Parathyroid adenoma (tissue), 2 donors: ENCODE measurements around the gene URAD.

Source experiments
- H2AFZ ChIP-seq: fragments of 300-600 bp; sonication (generic); one replicate; pipeline ENCODE4 v1.7.0; 2017; ENCODE audit warnings: antibody characterized with exemption, mild to moderate bottlenecking
- H3K27ac ChIP-seq: fragments of 300-600 bp; sonication (generic); one replicate; pipeline ENCODE4 v1.7.0; 2017
- H3K27me3 ChIP-seq: fragments of 300-600 bp; sonication (generic); one replicate; pipeline ENCODE4 v1.7.0; 2017; ENCODE audit warnings: low read length; ENCODE audit not compliant: control insufficient read depth, insufficient read depth
- H3K36me3 ChIP-seq: fragments of 300-600 bp; sonication (generic); one replicate; pipeline ENCODE4 v1.7.0; 2017; ENCODE audit warnings: low read length; ENCODE audit not compliant: control insufficient read depth, insufficient read depth
- H3K4me1 ChIP-seq: fragments of 300-600 bp; sonication (generic); one replicate; pipeline ENCODE4 v1.7.0; 2017; ENCODE audit warnings: control low read depth
- H3K4me2 ChIP-seq: fragments of 300-600 bp; sonication (generic); one replicate; pipeline ENCODE4 v1.7.0; 2017; ENCODE audit warnings: low read length
- H3K4me3 ChIP-seq: fragments of 300-600 bp; sonication (generic); one replicate; pipeline ENCODE4 v1.7.0; 2017; ENCODE audit warnings: low read depth, low read length
- H3K79me2 ChIP-seq: fragments of 300-600 bp; sonication (generic); one replicate; pipeline ENCODE4 v1.7.0; 2017; ENCODE audit warnings: control low read depth
- H3K9ac ChIP-seq: fragments of 300-600 bp; sonication (generic); one replicate; pipeline ENCODE4 v1.7.0; 2017; ENCODE audit warnings: mild to moderate bottlenecking
- H3K9me3 ChIP-seq: fragments of 300-600 bp; sonication (generic); one replicate; pipeline ENCODE4 v1.7.0; 2017; ENCODE audit warnings: low read length; ENCODE audit not compliant: control insufficient read depth
- TF ChIP-seq, protein P1 (sequence below): fragments of 300-600 bp; sonication (generic); IDR thresholded peaks from one replicate; pipeline ENCODE4 v1.7.0; 2017; ENCODE audit warnings: antibody characterized with exemption, mild to moderate bottlenecking
- donor health status: primary hyperparathyroidism.

URAD gene

DNA sequence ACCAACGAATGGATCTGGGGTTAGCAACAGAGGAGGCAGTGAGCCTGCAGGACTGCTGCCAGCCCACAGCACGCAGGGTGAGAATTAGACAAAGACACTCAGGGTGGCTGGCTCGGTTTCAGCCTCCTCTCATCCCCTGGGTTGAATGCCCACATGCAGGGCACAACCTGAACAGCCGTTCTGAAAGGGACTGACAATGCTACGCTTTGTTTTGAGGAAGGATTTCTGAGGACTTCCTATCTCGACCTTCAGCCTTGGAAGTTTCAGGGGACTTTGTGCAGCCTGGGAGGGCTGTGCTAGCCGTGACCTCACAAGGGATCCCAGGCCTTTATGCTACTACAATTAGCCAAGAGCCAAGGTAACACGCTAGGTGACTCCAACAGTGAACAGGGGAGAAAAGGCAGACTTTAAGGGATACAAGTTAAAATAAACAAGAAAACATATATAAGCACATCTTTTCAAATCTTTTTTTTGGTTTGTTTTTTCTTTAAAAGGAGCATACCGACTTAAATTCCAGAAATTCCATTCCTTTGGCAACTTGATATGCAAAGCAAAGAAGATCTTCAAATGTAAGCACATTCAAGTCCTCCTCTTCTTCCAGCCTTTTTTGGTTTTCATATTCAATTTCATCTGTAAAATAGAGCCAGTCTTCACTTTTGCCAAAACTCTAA lies 34.5 kb upstream of the URAD start:
- Histone ChIP-seq H3K9me3 (no peaks in the 10 kb centered on the region), H2AFZ (peak overlapping the region; percentile 46), H3K4me2 (no peak overlapping the region), H3K9ac (no peak overlapping the region), H3K27me3 (no peaks in the 10 kb centered on the region), H3K79me2 (no peaks in the 10 kb centered on the region), H3K36me3 (no peaks in the 10 kb centered on the region), H3K4me3 (no peak overlapping the region), H3K4me1 (no peaks in the 10 kb centered on the region), H3K27ac (no peak overlapping the region)
- TF ChIP-seq, protein P1, sequence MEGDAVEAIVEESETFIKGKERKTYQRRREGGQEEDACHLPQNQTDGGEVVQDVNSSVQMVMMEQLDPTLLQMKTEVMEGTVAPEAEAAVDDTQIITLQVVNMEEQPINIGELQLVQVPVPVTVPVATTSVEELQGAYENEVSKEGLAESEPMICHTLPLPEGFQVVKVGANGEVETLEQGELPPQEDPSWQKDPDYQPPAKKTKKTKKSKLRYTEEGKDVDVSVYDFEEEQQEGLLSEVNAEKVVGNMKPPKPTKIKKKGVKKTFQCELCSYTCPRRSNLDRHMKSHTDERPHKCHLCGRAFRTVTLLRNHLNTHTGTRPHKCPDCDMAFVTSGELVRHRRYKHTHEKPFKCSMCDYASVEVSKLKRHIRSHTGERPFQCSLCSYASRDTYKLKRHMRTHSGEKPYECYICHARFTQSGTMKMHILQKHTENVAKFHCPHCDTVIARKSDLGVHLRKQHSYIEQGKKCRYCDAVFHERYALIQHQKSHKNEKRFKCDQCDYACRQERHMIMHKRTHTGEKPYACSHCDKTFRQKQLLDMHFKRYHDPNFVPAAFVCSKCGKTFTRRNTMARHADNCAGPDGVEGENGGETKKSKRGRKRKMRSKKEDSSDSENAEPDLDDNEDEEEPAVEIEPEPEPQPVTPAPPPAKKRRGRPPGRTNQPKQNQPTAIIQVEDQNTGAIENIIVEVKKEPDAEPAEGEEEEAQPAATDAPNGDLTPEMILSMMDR: no peak

DNA sequence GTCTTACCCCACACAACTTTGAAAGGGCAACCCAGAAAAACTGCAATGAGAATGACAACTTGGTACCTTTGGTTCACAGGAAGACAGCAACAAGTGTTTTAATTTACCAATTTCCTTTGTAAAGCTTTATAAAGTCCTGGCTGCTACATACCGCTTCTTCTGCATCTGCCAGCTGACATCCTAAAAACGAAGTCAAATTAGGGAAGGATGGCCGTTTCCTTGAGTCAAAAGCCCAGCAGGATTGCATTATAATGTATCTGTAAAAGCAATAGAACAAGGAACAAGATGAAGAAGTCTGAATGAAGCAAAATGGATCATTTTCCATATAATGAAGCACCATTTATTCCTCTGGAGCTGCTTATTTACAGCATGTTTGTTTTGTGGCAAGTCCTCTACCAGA lies 25.8 kb upstream of the URAD start:
- Histone ChIP-seq H3K9ac (no peak overlapping the region), H3K27ac (no peak overlapping the region), H3K4me1 (no peaks in the 10 kb centered on the region), H2AFZ (no peak overlapping the region), H3K4me2 (no peak overlapping the region), H3K36me3 (no peaks in the 10 kb centered on the region), H3K9me3 (no peaks in the 10 kb centered on the region), H3K27me3 (no peaks in the 10 kb centered on the region), H3K4me3 (no peak overlapping the region), H3K79me2 (no peaks in the 10 kb centered on the region)
- TF ChIP-seq, protein P1: no peak

DNA sequence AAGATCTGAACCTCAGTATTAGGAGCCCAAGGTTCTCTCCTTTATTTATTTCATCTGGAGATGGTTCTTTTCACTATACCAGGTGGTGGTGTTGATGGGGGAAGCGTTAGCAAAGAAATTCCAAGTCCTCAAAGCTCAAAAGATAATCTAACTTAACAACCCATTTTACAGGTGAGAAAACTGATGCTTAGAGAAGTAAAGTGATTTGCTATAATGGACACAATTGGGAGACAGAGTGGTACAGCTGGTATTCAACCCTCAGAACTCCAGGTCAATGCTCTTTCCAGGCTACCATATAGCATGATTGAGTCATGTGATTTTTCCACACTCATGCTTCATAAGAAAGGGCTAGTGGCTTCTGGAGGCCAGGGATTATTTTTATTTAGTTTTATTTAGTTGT lies 25.0 kb upstream of the URAD start:
- Histone ChIP-seq H3K36me3 (no peaks in the 10 kb centered on the region), H3K4me2 (no peak overlapping the region), H3K4me3 (no peak overlapping the region), H3K79me2 (no peaks in the 10 kb centered on the region), H3K4me1 (no peaks in the 10 kb centered on the region), H3K27me3 (no peaks in the 10 kb centered on the region), H3K9me3 (no peaks in the 10 kb centered on the region), H2AFZ (no peak overlapping the region), H3K27ac (no peak overlapping the region), H3K9ac (no peak overlapping the region)
- TF ChIP-seq, protein P1: no peak

DNA sequence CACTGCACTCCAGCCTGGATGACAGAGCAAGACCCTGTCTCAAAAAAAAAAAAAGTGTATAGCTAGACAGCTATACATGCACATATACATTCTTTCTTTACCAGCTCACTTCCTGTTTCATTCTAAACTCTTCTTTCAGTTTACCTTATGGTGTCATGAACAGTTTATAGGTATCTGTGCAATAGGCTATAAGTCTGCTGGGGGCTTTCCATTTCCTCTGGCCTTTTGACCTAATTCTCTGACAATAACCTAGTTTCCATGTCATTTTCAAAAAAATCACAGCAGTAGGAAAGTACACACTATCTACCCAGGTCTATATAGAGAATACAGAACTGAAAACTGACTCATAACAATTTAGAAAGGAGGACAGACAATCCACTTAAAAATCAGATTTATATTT lies 24.4 kb upstream of the URAD start:
- no peaks in the 10 kb centered on the region for H3K4me1 ChIP-seq
- no peak overlapping the region for H3K4me2 ChIP-seq
- no peak overlapping the region for H3K9ac ChIP-seq
- H3K9me3 ChIP-seq: no peaks in the 10 kb centered on the region
- TF ChIP-seq, protein P1: no peak
- no peaks in the 10 kb centered on the region for H3K79me2 ChIP-seq
- H3K27me3 ChIP-seq: no peaks in the 10 kb centered on the region
- no peak overlapping the region for H3K27ac ChIP-seq
- H2AFZ ChIP-seq: no peak overlapping the region
- no peaks in the 10 kb centered on the region for H3K36me3 ChIP-seq
- H3K4me3 ChIP-seq: no peak overlapping the region

DNA sequence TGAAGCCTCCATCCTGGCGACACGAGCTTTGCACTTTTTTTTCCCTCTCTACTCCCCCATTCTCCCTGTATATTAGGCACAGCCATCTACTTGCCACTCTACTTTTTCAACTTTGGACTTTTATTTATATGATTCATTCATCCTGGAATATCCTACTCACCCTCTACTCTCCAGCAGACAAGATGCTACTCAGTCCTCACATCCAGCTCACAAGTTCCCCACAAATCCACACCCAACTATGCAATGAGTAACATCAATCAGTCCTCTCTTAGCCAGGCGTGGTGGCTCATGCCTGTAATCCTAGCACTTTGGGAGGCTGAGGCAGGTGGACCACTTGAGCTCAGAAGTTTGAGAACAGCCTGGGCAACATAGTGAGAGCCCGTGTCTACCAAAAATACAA lies 23.9 kb upstream of the URAD start:
- no peak overlapping the region for H3K9ac ChIP-seq
- no peak overlapping the region for H3K4me3 ChIP-seq
- H3K4me1 ChIP-seq: no peaks in the 10 kb centered on the region
- no peaks in the 10 kb centered on the region for H3K9me3 ChIP-seq
- no peak overlapping the region for H2AFZ ChIP-seq
- TF ChIP-seq, protein P1: no peak
- no peaks in the 10 kb centered on the region for H3K27me3 ChIP-seq
- H3K36me3 ChIP-seq: no peaks in the 10 kb centered on the region
- no peak overlapping the region for H3K27ac ChIP-seq
- no peaks in the 10 kb centered on the region for H3K79me2 ChIP-seq
- H3K4me2 ChIP-seq: no peak overlapping the region
